ENCODE data around the gene ZNF14.

The ZNF14 gene

GRCh38 chr19:19758164-19758563 lies 25.3 kb upstream of the ZNF14 start:
- H3K4me3 ChIP-seq (ENCODE audit: insufficient read length, low read depth), result no peak overlapping the region
- TF ChIP-seq ZNF274 (IDR thresholded peaks at IDR 0.05; ENCODE audit: low read depth, low read length) (no peak), YY1 (IDR thresholded peaks at IDR 0.05; ENCODE audit: insufficient read depth, insufficient read length) (no peak), SUZ12 (IDR thresholded peaks at IDR 0.05; ENCODE audit: extremely low read depth, insufficient read depth, insufficient read length) (no peak)
- DNase-seq (ENCODE audit: low read depth, low spot score), result no peak
- H3K9me3 ChIP-seq (ENCODE audit: insufficient read depth, low read length), result no peaks in the 10 kb centered on the region
- no peaks in the 10 kb centered on the region for H3K4me1 ChIP-seq (ENCODE audit: insufficient read depth, insufficient read length)
- no peaks in the 10 kb centered on the region for H3K36me3 ChIP-seq (ENCODE audit: insufficient read depth, insufficient read length, low read length)
- no peaks in the 10 kb centered on the region for H3K27me3 ChIP-seq (ENCODE audit: insufficient read depth, insufficient read length)
- no peak overlapping the region for H3K9ac ChIP-seq (ENCODE audit: insufficient read length, low read depth)

DNA sequence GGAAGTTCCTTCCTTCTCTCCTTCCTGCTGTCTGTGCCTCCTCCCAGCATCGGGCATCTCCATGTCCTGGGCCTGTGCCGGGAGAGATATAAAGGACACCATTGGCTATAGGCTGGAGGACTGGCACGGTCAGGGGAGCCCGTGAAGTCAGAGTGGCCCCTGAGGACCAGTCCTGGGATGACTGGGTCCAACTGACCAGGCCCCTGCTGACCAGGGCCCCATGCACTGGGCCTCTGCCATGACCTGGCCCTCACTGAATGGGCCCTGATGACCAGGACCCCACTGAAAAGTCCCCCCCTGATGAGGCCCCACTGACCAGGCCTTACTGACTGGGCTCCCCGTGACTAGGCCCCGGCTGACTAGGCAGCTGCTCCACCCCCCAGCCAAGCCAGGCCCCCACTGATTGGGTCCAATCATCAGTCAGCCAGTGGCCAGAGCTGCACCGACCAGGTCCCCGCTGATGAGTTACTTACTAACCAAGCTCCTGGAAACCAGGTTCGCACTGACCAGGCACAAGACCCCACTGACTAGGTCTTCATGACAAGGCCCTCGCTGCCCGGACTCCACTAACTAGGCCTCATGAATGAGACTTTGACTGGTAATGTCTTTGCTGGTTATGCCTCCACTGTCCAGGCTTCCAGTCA lies 20.0 kb upstream of the ZNF14 start:
- no peak for DNase-seq (ENCODE audit: low read depth, low spot score)
- no peak for TF ChIP-seq SUZ12 (IDR thresholded peaks at IDR 0.05; ENCODE audit: extremely low read depth, insufficient read depth, insufficient read length)
- no peak for TF ChIP-seq YY1 (IDR thresholded peaks at IDR 0.05; ENCODE audit: insufficient read depth, insufficient read length)
- H3K4me1 ChIP-seq (ENCODE audit: insufficient read depth, insufficient read length), result no peaks in the 10 kb centered on the region
- no peak overlapping the region for H3K4me3 ChIP-seq (ENCODE audit: insufficient read length, low read depth)
- H3K36me3 ChIP-seq (ENCODE audit: insufficient read depth, insufficient read length, low read length), result no peaks in the 10 kb centered on the region
- H3K9me3 ChIP-seq (ENCODE audit: insufficient read depth, low read length), result no peaks in the 10 kb centered on the region
- H3K9ac ChIP-seq (ENCODE audit: insufficient read length, low read depth), result no peak overlapping the region
- H3K27me3 ChIP-seq (ENCODE audit: insufficient read depth, insufficient read length), result no peaks in the 10 kb centered on the region

GRCh38 chr19:19751846-19752245 lies 18.9 kb upstream of the ZNF14 start:
- no peak for TF ChIP-seq SUZ12 (IDR thresholded peaks at IDR 0.05; ENCODE audit: extremely low read depth, insufficient read depth, insufficient read length)
- TF ChIP-seq YY1 (IDR thresholded peaks at IDR 0.05; ENCODE audit: insufficient read depth, insufficient read length), result no peak
- TF ChIP-seq ZNF274 (IDR thresholded peaks at IDR 0.05; ENCODE audit: low read depth, low read length), result no peak
- no peaks in the 10 kb centered on the region for H3K27me3 ChIP-seq (ENCODE audit: insufficient read depth, insufficient read length)
- no peak overlapping the region for H3K4me3 ChIP-seq (ENCODE audit: insufficient read length, low read depth)
- no peaks in the 10 kb centered on the region for H3K36me3 ChIP-seq (ENCODE audit: insufficient read depth, insufficient read length, low read length)
- no peak overlapping the region for H3K9ac ChIP-seq (ENCODE audit: insufficient read length, low read depth)
- DNase-seq (ENCODE audit: low read depth, low spot score), result no peak
- H3K9me3 ChIP-seq (ENCODE audit: insufficient read depth, low read length), result no peaks in the 10 kb centered on the region
- H3K4me1 ChIP-seq (ENCODE audit: insufficient read depth, insufficient read length), result no peaks in the 10 kb centered on the region

- H3K9ac ChIP-seq (ENCODE audit: insufficient read length, low read depth), result no peak overlapping the region
- H3K36me3 ChIP-seq (ENCODE audit: insufficient read depth, insufficient read length, low read length), result no peaks in the 10 kb centered on the region
- no peak for DNase-seq (ENCODE audit: low read depth, low spot score)
- TF ChIP-seq YY1 (IDR thresholded peaks at IDR 0.05; ENCODE audit: insufficient read depth, insufficient read length), result no peak
- TF ChIP-seq SUZ12 (IDR thresholded peaks at IDR 0.05; ENCODE audit: extremely low read depth, insufficient read depth, insufficient read length), result no peak
- no peak overlapping the region for H3K4me3 ChIP-seq (ENCODE audit: insufficient read length, low read depth)
- peaks cover 4% of the 10 kb centered on the region for H3K4me1 ChIP-seq (ENCODE audit: insufficient read depth, insufficient read length)
- no peaks in the 10 kb centered on the region for H3K9me3 ChIP-seq (ENCODE audit: insufficient read depth, low read length)
- no peaks in the 10 kb centered on the region for H3K27me3 ChIP-seq (ENCODE audit: insufficient read depth, insufficient read length)
Observed at GRCh38 chr19:19750842-19751790, 18.2 kb upstream of the ZNF14 start.

DNA sequence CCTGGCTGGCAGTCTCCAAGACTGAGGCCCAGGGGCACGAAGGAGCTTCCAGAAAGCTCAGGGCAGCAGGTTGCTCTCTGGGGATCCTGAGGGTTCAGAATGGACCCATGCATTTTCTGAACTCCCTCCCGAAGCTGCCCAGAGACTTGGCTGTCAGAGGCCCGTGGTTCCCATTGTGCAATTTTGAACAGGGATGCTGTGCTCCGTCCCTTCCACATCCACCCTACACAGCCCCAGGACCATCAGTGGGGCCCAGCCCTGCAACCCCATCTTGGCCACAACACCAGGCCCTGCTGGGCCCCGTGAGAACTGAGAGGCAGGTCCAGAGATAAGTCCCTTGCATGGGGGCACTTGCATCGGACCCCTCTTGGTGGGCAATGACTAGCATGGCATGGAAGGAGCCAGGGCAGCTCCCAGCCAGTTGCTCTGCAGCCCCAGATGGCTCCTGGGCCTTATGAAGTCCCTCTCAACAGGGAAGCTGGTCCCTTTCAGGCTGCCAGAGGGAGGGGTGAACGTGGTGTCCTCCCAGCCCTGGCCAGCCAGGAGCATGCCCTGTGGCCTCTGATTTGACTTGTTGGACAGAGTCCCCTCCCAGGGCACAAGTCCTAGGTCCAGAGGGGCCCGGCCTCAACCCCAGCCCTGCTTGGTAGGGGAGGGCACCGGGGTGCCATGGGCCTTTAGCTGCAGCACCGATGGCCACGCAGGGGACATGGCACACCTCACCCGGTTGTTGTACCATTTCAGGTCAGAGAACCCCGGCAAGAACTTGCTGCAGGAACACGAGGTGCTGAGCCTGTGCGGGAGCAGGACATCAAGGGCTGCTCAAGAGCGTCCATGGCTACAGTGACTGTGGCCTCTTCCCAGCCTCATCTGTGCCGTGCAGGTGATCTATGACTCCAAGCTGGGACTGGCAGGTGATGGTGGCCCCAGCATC lies 17.3 kb upstream of the ZNF14 start:
- Histone ChIP-seq H3K9ac (ENCODE audit: insufficient read length, low read depth) (no peak overlapping the region), H3K9me3 (ENCODE audit: insufficient read depth, low read length) (no peaks in the 10 kb centered on the region), H3K27me3 (ENCODE audit: insufficient read depth, insufficient read length) (no peaks in the 10 kb centered on the region), H3K4me3 (ENCODE audit: insufficient read length, low read depth) (no peak overlapping the region), H3K4me1 (ENCODE audit: insufficient read depth, insufficient read length) (peaks cover 4% of the 10 kb centered on the region), H3K36me3 (ENCODE audit: insufficient read depth, insufficient read length, low read length) (no peaks in the 10 kb centered on the region)
- no peak for DNase-seq (ENCODE audit: low read depth, low spot score)
- TF ChIP-seq YY1 (IDR thresholded peaks at IDR 0.05; ENCODE audit: insufficient read depth, insufficient read length) (no peak), SUZ12 (IDR thresholded peaks at IDR 0.05; ENCODE audit: extremely low read depth, insufficient read depth, insufficient read length) (no peak), ZNF274 (IDR thresholded peaks at IDR 0.05; ENCODE audit: low read depth, low read length) (no peak)

DNA sequence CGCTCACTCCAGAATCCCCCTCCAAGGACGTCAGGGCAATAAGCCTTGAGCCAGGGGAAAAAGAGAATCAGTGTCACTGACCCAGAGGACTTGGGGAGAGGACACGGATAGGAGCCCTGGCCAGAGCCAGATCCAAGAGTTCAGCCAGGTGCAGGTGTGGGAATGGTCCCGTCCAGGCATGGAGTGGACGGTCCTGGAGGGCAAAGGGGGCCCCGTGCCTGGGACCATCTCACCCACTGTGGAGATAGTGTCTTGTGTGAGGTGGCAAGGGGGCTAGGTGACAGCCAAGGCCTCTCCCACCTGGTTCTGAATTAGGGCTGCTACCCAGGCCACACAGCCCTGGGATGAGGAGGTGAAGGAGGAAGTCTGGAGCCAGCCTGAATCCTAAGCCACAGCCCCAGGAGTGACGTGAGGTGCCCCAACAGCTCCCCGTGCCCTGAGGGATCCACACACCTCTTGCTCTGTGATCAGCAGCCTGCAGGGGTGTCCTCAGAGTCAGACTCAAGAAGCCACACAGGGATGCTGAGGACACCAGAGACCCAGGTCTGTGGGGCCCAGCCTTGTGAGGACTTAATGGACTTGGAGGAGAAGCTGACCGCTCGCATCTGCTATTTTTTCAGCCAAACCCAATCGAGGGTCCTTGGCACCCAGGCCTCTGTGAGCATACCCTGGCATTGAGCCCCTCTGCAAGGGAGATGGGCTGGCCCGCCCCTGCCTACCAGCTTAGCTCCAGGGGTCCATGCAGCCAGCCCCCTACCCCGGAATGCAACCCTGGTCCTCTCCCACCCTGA lies 16.4 kb upstream of the ZNF14 start:
- no peak for DNase-seq (ENCODE audit: low read depth, low spot score)
- H3K27me3 ChIP-seq (ENCODE audit: insufficient read depth, insufficient read length), result no peaks in the 10 kb centered on the region
- no peaks in the 10 kb centered on the region for H3K36me3 ChIP-seq (ENCODE audit: insufficient read depth, insufficient read length, low read length)
- H3K9ac ChIP-seq (ENCODE audit: insufficient read length, low read depth), result no peak overlapping the region
- peaks cover 4% of the 10 kb centered on the region for H3K4me1 ChIP-seq (ENCODE audit: insufficient read depth, insufficient read length)
- H3K4me3 ChIP-seq (ENCODE audit: insufficient read length, low read depth), result no peak overlapping the region
- TF ChIP-seq ZNF274 (IDR thresholded peaks at IDR 0.05; ENCODE audit: low read depth, low read length) (no peak), SUZ12 (IDR thresholded peaks at IDR 0.05; ENCODE audit: extremely low read depth, insufficient read depth, insufficient read length) (no peak), YY1 (IDR thresholded peaks at IDR 0.05; ENCODE audit: insufficient read depth, insufficient read length) (no peak)
- no peaks in the 10 kb centered on the region for H3K9me3 ChIP-seq (ENCODE audit: insufficient read depth, low read length)

Data from NT2/D1 (cell line).